ENCODE data around the gene SUGP1.

SUGP1 gene

DNA sequence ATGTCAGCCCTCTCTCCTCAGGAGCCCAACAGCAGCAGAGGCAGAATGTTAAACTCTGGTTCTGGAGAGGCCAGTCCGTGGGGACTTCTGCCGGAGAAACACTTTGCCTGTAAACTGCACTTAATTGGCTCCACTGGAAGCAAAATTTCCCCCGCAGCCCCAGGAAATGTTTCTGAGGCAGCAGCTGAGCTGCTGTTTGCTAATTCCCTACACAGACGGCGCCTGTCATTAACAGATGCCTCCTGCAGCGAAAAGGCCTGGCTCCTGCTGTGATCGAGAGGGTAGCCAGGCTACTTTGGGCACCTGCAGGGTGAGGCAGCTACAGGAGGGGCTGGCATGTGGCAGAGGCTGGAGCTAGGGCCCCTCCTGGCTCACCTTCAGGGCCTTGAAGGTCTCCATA, 42.0 kb downstream of the SUGP1 start:
- in situ Hi-C loops (cut with HindIII; ENCODE audit: low pct_unique_long_range_greater_than_20kb, low sequenced_read_pairs), result no loop called here
- no peak for DNase-seq (ENCODE audit: low read depth in 1 of 2, low spot score in 1 of 2)
- no peak for TF ChIP-seq JUND (IDR thresholded peaks at IDR 0.05; ENCODE audit: low read depth)

GRCh38 chr19:19276851-19277250, 43.5 kb downstream of the SUGP1 start:
- DNase-seq (ENCODE audit: low read depth in 1 of 2, low spot score in 1 of 2), result no peak
- in situ Hi-C loops (cut with HindIII; ENCODE audit: low pct_unique_long_range_greater_than_20kb, low sequenced_read_pairs), result no loop called here
- TF ChIP-seq JUND (IDR thresholded peaks at IDR 0.05; ENCODE audit: low read depth), result no peak

- in situ Hi-C loops (cut with HindIII; ENCODE audit: low pct_unique_long_range_greater_than_20kb, low sequenced_read_pairs), result no loop called here
- DNase-seq (ENCODE audit: low read depth in 1 of 2, low spot score in 1 of 2), result no peak
- no peak for TF ChIP-seq JUND (IDR thresholded peaks at IDR 0.05; ENCODE audit: low read depth)
Measured at GRCh38 chr19:19276386-19276785, 43.9 kb downstream of the SUGP1 start.

DNA sequence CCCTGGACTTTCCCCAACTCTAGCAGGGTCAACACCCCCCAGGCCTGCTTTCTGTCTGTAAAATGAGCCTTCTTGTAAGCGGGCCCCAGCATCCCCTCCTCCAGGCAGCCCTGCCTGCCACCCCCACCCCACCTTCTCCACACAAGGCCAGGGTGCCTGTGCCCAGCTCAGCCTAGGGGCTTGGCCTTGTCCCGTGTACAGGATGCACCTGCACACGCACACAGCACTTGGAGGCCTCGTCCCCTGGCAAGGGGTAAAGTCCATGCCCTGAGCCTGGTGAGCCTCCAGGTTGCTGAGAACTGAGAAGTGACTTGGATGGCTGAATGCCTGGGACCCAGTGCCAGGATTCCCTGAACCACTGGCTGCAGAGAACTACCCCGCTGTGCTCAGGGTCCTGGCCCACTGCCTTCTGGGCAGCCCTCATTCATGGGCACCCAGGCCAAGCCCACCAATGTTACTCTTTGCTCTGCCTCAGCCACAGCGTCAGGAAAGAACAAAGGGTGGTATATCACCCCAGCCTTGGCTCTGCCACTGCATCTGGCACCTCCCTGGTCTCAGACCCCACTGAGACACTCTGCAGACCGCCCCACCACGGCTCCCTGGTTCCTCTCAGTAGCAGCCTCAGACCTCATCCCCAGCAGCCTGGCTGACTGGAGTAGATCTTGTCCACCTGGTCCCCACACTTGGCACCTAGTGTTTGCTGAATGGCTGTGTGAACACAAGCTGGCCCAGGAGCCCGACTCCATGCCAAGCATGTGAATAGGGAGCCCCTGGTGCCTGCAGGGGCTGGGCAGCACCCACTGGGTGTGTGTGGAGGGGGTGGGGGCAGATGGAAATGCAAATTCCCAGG, 45.4 kb downstream of the SUGP1 start:
- TF ChIP-seq JUND (IDR thresholded peaks at IDR 0.05; ENCODE audit: low read depth), result no peak
- in situ Hi-C loops (cut with HindIII; ENCODE audit: low pct_unique_long_range_greater_than_20kb, low sequenced_read_pairs), result no loop called here
- no peak for DNase-seq (ENCODE audit: low read depth in 1 of 2, low spot score in 1 of 2)

DNA sequence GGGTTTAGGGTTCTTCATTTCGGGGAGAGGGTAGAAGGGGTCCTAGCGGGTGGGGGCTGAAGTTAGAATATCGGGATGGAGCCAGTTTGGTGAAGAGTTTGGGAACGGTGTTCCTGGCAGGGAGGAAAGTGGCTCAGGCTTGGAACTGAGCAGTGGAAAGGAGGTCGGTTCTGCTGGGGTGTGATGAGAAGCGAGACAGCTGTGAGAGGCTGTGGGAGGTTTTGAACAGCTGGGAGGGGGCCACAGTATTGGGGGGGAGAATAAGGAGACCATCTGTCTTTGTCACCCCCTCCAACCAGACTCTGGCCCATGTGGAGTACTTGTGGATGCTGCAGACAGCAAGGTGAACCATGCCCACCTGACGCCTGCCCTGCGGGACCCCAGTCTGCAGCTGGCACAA, 46.2 kb downstream of the SUGP1 start:
- no peak for TF ChIP-seq JUND (IDR thresholded peaks at IDR 0.05; ENCODE audit: low read depth)
- no peak for DNase-seq (ENCODE audit: low read depth in 1 of 2, low spot score in 1 of 2)
- in situ Hi-C loops (cut with HindIII; ENCODE audit: low pct_unique_long_range_greater_than_20kb, low sequenced_read_pairs), result no loop called here

DNA sequence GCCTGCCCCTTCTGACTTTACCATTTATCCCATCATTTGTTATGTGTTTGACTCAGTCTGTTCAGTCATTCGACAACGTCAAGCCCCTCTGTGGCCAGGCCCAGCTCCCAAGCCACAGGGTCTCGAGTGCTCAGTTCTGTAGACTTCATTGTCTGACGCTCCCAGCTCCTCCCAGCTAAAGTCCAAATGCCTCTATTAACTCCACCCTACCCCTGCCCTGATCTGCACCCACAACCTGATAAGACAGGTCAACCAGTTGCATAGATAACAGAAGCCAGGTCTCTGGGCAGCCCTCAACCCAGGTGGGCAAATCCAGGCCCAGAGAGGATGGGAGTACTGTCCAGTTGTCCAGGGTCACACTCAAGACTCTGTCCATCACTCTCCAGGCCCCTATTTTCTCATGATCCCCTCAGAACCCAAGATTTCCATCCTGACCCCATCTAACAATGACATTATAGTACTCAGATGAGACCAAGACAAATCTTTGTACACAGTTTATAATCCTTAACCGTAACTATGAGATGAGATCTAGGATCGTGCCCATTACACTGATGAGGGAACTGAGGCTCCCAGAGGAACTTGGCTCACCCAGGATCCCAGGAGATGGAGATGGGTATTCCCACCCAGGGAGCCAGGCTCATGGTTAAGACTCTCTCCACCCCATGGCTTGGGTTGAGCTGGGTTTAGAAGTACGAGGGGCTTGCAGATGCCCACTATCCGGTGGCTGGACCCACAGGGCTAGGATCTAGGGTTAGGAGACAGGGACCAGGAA, 48.3 kb downstream of the SUGP1 start:
- in situ Hi-C loops (cut with HindIII; ENCODE audit: low pct_unique_long_range_greater_than_20kb, low sequenced_read_pairs), result no loop called here
- no peak for TF ChIP-seq JUND (IDR thresholded peaks at IDR 0.05; ENCODE audit: low read depth)
- no peak for DNase-seq (ENCODE audit: low read depth in 1 of 2, low spot score in 1 of 2)

- no peak for DNase-seq (ENCODE audit: low read depth in 1 of 2, low spot score in 1 of 2)
- in situ Hi-C loops (cut with HindIII; ENCODE audit: low pct_unique_long_range_greater_than_20kb, low sequenced_read_pairs), result no loop called here
- no peak for TF ChIP-seq JUND (IDR thresholded peaks at IDR 0.05; ENCODE audit: low read depth)
Measured at GRCh38 chr19:19270749-19271571, 49.3 kb downstream of the SUGP1 start.

- in situ Hi-C loops (cut with HindIII; ENCODE audit: low pct_unique_long_range_greater_than_20kb, low sequenced_read_pairs), result no loop called here
- DNase-seq (ENCODE audit: low read depth in 1 of 2, low spot score in 1 of 2), result no peak
- TF ChIP-seq JUND (IDR thresholded peaks at IDR 0.05; ENCODE audit: low read depth), result no peak
Measured at GRCh38 chr19:19269952-19270694, 50.2 kb downstream of the SUGP1 start.

DNA sequence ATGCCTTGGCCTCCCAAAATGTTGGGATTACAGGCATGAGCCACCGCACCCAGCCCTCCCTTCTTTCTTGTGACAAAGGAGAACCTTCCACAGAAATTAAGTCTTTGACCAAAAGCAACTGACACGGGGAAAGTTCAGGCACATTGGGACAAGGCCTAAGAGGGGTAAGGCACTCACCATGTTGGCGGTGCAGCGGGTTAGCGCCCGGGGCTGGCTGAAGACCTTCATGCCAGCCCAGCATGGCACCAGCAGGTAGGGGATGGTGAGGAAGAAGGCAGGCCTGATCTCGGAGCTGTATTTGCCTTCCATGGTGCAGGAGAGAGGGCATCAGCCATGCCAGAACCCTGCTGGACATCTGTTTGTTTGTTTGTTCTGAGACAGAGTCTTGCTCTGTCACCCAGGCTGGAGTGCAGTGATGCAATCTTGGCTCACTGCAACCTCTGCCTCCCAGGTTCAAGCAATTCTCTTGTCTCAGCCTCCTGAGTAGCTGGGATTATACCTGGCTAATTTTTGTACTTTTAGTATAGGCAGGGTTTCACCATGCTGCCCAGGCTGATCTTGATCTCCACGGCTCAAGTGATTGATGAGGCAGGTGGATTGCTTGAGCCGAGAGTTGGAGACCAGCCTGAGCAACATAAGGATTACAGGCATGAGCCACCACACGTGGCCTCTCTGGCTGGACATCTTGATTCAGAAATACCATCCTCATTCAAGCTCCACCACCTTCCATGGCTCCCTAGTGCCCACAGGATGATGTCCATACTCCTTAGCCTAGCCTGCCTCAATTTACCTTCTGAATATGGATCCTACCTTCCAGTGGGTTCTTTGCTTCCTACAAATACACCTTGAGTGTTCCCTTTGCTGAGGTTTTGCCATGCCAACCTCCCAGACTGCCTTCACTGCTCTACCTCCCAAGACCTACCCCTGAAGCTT, 51.6 kb downstream of the SUGP1 start:
- in situ Hi-C loops (cut with HindIII; ENCODE audit: low pct_unique_long_range_greater_than_20kb, low sequenced_read_pairs), result no loop called here
- no peak for DNase-seq (ENCODE audit: low read depth in 1 of 2, low spot score in 1 of 2)
- TF ChIP-seq JUND (IDR thresholded peaks at IDR 0.05; ENCODE audit: low read depth), result no peak

- in situ Hi-C loops (cut with HindIII; ENCODE audit: low pct_unique_long_range_greater_than_20kb, low sequenced_read_pairs), result no loop called here
- DNase-seq (ENCODE audit: low read depth in 1 of 2, low spot score in 1 of 2), result no peak
- TF ChIP-seq JUND (IDR thresholded peaks at IDR 0.05; ENCODE audit: low read depth), result no peak
Measured at GRCh38 chr19:19267305-19267704, 53.0 kb downstream of the SUGP1 start.

GRCh38 chr19:19263886-19264487, 56.3 kb downstream of the SUGP1 start:
- in situ Hi-C loops (cut with HindIII; ENCODE audit: low pct_unique_long_range_greater_than_20kb, low sequenced_read_pairs), result no loop called here
- DNase-seq (ENCODE audit: low read depth in 1 of 2, low spot score in 1 of 2), result no peak
- TF ChIP-seq JUND (IDR thresholded peaks at IDR 0.05; ENCODE audit: low read depth), result no peak

All from T47D (cell line).